Panc1 (cell line): ENCODE measurements around the gene HTR4. TPM values are rescaled to one million over a fixed set of nuclear protein-coding genes. Genes with fewer than 3 reads are reported as not detected.

ENCODE experiments used
- ATAC-seq: fragments of 200-7000 bp; cut with Tn5 transposase; 2 replicates; pipeline ENCODE4 v1.9.1; 2020; ENCODE audit warnings: mild to moderate bottlenecking, moderate library complexity
- BruUV-seq: library from RNA; stranded (reverse); fragments of 400-500 nt; replicated peaks from 2 replicates; lab custom pipeline; 2021; lab: Mats Ljungman, UMichigan
- CTCF ChIA-PET: fragments of 300-600 bp; sonication (Branson Sonifier 250); formaldehyde crosslinking; loops from one replicate; lab custom pipeline; 2022; ENCODE audit warnings: antibody characterized with exemption; lab: Charles Lee
- POLR2A ChIA-PET: fragments of 300-600 bp; sonication (Branson Sonifier 250); formaldehyde crosslinking; loops from one replicate; lab custom pipeline; 2022; ENCODE audit warnings: antibody characterized with exemption; lab: Charles Lee
- DNase-seq: peaks from one replicate; pipeline ENCODE4 v3.0.0-alpha.2; 2010; ENCODE audit warnings: low read depth, low spot score
- H3K27ac ChIP-seq: 2 replicates; pipeline ENCODE4 v1.5.1; 2011; ENCODE audit warnings: mild to moderate bottlenecking, low read length, inconsistent platforms
- H3K27me3 ChIP-seq: fragments of 200-500 bp; sonication (Bioruptor generic); 2 replicates; pipeline ENCODE4 v1.6.0; 2014; ENCODE audit warnings: low read length, inconsistent platforms; ENCODE audit not compliant: control insufficient read depth, insufficient read depth
- H3K36me3 ChIP-seq: fragments of 200-500 bp; sonication (Bioruptor generic); 2 replicates; pipeline ENCODE4 v1.5.1; 2014; ENCODE audit warnings: inconsistent platforms, mild to moderate bottlenecking, low read length, moderate library complexity; ENCODE audit not compliant: control insufficient read depth, insufficient read depth
- H3K4me1 ChIP-seq: 2 replicates; pipeline ENCODE4 v1.5.1; 2011; ENCODE audit warnings: inconsistent platforms, mild to moderate bottlenecking, low read length, moderate library complexity; ENCODE audit not compliant: control insufficient read depth, insufficient read depth
- H3K4me3 ChIP-seq, 2 experiments: 2 replicates each; pipeline ENCODE4 v1.5.1; 2011 to 2012; ENCODE audit warnings: low read depth in 2 of 2, low read length in 2 of 2, mild to moderate bottlenecking in 2 of 2, inconsistent platforms in 1 of 2, moderate library complexity in 1 of 2
- H3K9me3 ChIP-seq: fragments of 200-500 bp; sonication (Bioruptor generic); 2 replicates; pipeline ENCODE4 v1.5.1; 2014; ENCODE audit warnings: low read depth, mild to moderate bottlenecking, inconsistent platforms, low read length, moderate library complexity; ENCODE audit not compliant: control insufficient read depth, insufficient read depth
- POLR2AphosphoS5 ChIP-seq: IDR thresholded peaks from 2 replicates; pipeline ENCODE4 v1.6.1; 2012; ENCODE audit warnings: mild to moderate bottlenecking, low read depth, low read length, moderate library complexity
- SIN3A ChIP-seq: IDR thresholded peaks from 2 replicates; pipeline ENCODE4 v1.6.1; 2012; ENCODE audit warnings: low read depth, mild to moderate bottlenecking, low read length, moderate library complexity, borderline replicate concordance; ENCODE audit not compliant: insufficient read depth
- TCF7L2 ChIP-seq: IDR thresholded peaks from 2 replicates; pipeline ENCODE4 v1.6.1; 2011; ENCODE audit warnings: mild to moderate bottlenecking, low read depth, low read length, inconsistent platforms
- in situ Hi-C: cut with HindIII; loops from 2 replicates; pipeline ENCODE4 v1.10.0; 2016; ENCODE audit warnings: low sequenced_read_pairs, low pct_unique_long_range_greater_than_20kb
- intact Hi-C: fragments of 100-400 bp; cut with micrococcal nuclease; formaldehyde crosslinking; loops from one replicate; pipeline ENCODE4 v1.10.0; 2022; ENCODE audit not compliant: unreplicated experiment
- total RNA-seq: library from RNA; stranded (reverse); gene quantifications from one replicate; pipeline ENCODE4 v1.2.1, GENCODE V29; 2021; ENCODE audit not compliant: unreplicated experiment
- TF ChIP-seq, protein P1 (sequence below), 2 experiments: IDR thresholded peaks; 2 replicates each; pipeline ENCODE4 v1.6.1; 2011 to 2012; ENCODE audit warnings: low read depth in 2 of 2, control low read depth in 1 of 2, low read length in 1 of 2, mild to moderate bottlenecking in 1 of 2, moderate library complexity in 1 of 2; ENCODE audit not compliant: insufficient read depth in 1 of 2
- TF ChIP-seq, protein P2 (sequence below): fragments of 450-650 bp; IDR thresholded peaks from 2 replicates; pipeline ENCODE4 v1.5.1; 2017; ENCODE audit warnings: mild to moderate bottlenecking

The HTR4 gene
- total RNA-seq, 1 experiment from 2014 or later: not detected

DNA sequence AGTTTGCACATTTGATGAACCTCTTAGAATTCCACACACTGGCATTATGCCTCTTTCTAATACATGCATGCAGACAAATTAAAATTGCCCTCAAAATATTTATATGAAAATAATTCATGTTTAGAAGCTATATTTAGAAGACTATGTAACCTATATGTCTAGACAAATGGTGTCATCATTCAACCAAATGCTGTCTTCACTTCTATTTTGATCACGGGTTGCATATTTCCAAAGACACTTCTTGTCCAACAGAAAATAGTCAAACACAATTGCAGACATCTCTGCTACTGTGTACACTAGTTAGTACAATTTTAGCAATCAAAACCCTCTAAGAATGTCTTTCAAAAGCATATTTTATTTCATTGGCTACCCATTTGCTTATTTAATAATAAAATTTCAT is 156.6 kb downstream of the HTR4 start:
- ChIA-PET POLR2A (no interaction called here), CTCF (interaction anchor here (0.8 kb wide), 1 partner anchor 460 kb away, joined by 3 read pairs; no protein-coding TSS in a partner anchor)
- BruUV-seq: no TSS peak
- H3K36me3 ChIP-seq: no peaks in the 10 kb centered on the region
- intact Hi-C loops: no loop called here
- ATAC-seq: no peak
- no peaks in the 10 kb centered on the region for H3K4me1 ChIP-seq
- DNase-seq: no peak
- H3K27ac ChIP-seq: no peak overlapping the region
- no peaks in the 10 kb centered on the region for H3K9me3 ChIP-seq
- H3K4me3 ChIP-seq: no peak overlapping the region
- H3K27me3 ChIP-seq: peaks cover 10% of the 10 kb centered on the region
- in situ Hi-C loops: no loop called here
- TF ChIP-seq, protein P1, sequence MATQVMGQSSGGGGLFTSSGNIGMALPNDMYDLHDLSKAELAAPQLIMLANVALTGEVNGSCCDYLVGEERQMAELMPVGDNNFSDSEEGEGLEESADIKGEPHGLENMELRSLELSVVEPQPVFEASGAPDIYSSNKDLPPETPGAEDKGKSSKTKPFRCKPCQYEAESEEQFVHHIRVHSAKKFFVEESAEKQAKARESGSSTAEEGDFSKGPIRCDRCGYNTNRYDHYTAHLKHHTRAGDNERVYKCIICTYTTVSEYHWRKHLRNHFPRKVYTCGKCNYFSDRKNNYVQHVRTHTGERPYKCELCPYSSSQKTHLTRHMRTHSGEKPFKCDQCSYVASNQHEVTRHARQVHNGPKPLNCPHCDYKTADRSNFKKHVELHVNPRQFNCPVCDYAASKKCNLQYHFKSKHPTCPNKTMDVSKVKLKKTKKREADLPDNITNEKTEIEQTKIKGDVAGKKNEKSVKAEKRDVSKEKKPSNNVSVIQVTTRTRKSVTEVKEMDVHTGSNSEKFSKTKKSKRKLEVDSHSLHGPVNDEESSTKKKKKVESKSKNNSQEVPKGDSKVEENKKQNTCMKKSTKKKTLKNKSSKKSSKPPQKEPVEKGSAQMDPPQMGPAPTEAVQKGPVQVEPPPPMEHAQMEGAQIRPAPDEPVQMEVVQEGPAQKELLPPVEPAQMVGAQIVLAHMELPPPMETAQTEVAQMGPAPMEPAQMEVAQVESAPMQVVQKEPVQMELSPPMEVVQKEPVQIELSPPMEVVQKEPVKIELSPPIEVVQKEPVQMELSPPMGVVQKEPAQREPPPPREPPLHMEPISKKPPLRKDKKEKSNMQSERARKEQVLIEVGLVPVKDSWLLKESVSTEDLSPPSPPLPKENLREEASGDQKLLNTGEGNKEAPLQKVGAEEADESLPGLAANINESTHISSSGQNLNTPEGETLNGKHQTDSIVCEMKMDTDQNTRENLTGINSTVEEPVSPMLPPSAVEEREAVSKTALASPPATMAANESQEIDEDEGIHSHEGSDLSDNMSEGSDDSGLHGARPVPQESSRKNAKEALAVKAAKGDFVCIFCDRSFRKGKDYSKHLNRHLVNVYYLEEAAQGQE (IDR thresholded peaks at IDR 0.05; ENCODE audit: insufficient read depth in 1 of 2, low read depth in 2 of 2, low read length in 1 of 2): no peak

DNA sequence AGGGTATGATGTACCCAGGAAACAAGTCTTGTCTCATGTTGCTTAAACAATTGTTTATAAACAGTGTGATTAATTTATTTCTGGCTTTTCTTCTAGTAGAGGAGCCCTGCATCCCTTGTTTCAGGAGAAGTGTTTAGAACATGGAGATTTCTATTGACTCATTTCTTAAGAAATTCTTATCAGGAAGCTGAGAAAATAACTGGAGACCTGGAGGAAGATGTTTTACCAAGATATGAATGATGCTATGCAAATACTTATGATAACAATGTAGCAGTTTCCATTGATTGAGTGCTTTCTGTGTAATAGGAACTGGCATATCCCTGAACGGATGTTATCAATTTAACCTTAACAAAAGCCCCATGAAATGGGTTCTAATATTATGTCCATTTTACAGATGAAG is 162.0 kb downstream of the HTR4 start:
- CTCF ChIA-PET: no interaction called here
- POLR2A ChIA-PET: no interaction called here
- intact Hi-C loops: no loop called here

More for the DNA sequence above, 162.0 kb downstream of the HTR4 start:
- Histone ChIP-seq H3K4me3 (no peak overlapping the region), H3K4me1 (no peaks in the 10 kb centered on the region), H3K36me3 (no peaks in the 10 kb centered on the region), H3K27ac (no peak overlapping the region), H3K27me3 (peaks cover 23% of the 10 kb centered on the region), H3K9me3 (no peaks in the 10 kb centered on the region)
- ATAC-seq (no peak), DNase-seq (no peak)
- no peak for TF ChIP-seq TCF7L2
- TF ChIP-seq POLR2AphosphoS5: no peak
- TF ChIP-seq, protein P2, sequence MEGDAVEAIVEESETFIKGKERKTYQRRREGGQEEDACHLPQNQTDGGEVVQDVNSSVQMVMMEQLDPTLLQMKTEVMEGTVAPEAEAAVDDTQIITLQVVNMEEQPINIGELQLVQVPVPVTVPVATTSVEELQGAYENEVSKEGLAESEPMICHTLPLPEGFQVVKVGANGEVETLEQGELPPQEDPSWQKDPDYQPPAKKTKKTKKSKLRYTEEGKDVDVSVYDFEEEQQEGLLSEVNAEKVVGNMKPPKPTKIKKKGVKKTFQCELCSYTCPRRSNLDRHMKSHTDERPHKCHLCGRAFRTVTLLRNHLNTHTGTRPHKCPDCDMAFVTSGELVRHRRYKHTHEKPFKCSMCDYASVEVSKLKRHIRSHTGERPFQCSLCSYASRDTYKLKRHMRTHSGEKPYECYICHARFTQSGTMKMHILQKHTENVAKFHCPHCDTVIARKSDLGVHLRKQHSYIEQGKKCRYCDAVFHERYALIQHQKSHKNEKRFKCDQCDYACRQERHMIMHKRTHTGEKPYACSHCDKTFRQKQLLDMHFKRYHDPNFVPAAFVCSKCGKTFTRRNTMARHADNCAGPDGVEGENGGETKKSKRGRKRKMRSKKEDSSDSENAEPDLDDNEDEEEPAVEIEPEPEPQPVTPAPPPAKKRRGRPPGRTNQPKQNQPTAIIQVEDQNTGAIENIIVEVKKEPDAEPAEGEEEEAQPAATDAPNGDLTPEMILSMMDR: no peak
- TF ChIP-seq SIN3A: no peak
- TF ChIP-seq, protein P1 (IDR thresholded peaks at IDR 0.05; ENCODE audit: insufficient read depth in 1 of 2, low read depth in 2 of 2, low read length in 1 of 2): no peak
- in situ Hi-C loops: no loop called here
- BruUV-seq: no TSS peak
